GM21619 (cell line): Measurements from ENCODE around the gene AUTS2.

Experiments used
- ATAC-seq: cut with Tn5 transposase; IDR thresholded peaks from one replicate; pipeline ENCODE4 v1.9.1; 2021; ENCODE audit not compliant: unreplicated experiment

The AUTS2 gene

GRCh38 chr7:69714886-69715576 lies 116.8 kb downstream of the AUTS2 start:
- peak; percentile 72 for ATAC-seq

- no peak for ATAC-seq
Observed at GRCh38 chr7:69717221-69717620, 118.9 kb downstream of the AUTS2 start.

- no peak for ATAC-seq
Observed at GRCh38 chr7:69719717-69720116, 121.4 kb downstream of the AUTS2 start.

GRCh38 chr7:69722843-69723242 lies 124.6 kb downstream of the AUTS2 start:
- no peak for ATAC-seq

- ATAC-seq: no peak
Observed at GRCh38 chr7:69723663-69724062, 125.4 kb downstream of the AUTS2 start.

GRCh38 chr7:69728304-69728703 lies 130.0 kb downstream of the AUTS2 start:
- ATAC-seq: no peak

- ATAC-seq: no peak
Observed at GRCh38 chr7:69732203-69732602, 133.9 kb downstream of the AUTS2 start.

GRCh38 chr7:69735582-69735981 lies 137.3 kb downstream of the AUTS2 start:
- no peak for ATAC-seq

GRCh38 chr7:69736126-69736810 lies 138.0 kb downstream of the AUTS2 start:
- no peak for ATAC-seq

- peak; percentile 65 for ATAC-seq
Observed at GRCh38 chr7:69738396-69738951, 140.2 kb downstream of the AUTS2 start.

GRCh38 chr7:69739190-69739589 lies 140.9 kb downstream of the AUTS2 start:
- peak; percentile 70 for ATAC-seq

GRCh38 chr7:69739931-69740431 lies 141.7 kb downstream of the AUTS2 start:
- ATAC-seq: peak; percentile 41

- no peak for ATAC-seq
Observed at GRCh38 chr7:69742237-69742636, 144.0 kb downstream of the AUTS2 start.

GRCh38 chr7:69743436-69743835 lies 145.2 kb downstream of the AUTS2 start:
- ATAC-seq: no peak

GRCh38 chr7:69744026-69744425 lies 145.8 kb downstream of the AUTS2 start:
- ATAC-seq: no peak

- ATAC-seq: no peak
Observed at GRCh38 chr7:69746383-69746782, 148.1 kb downstream of the AUTS2 start.

GRCh38 chr7:69747144-69747543 lies 148.9 kb downstream of the AUTS2 start:
- ATAC-seq: no peak

GRCh38 chr7:69748530-69748929 lies 150.3 kb downstream of the AUTS2 start:
- no peak for ATAC-seq

- no peak for ATAC-seq
Observed at GRCh38 chr7:69749372-69749979, 151.2 kb downstream of the AUTS2 start.

- no peak for ATAC-seq
Observed at GRCh38 chr7:69749994-69750393, 151.7 kb downstream of the AUTS2 start.

- ATAC-seq: no peak
Observed at GRCh38 chr7:69751026-69751425, 152.8 kb downstream of the AUTS2 start.

- no peak for ATAC-seq
Observed at GRCh38 chr7:69753981-69754380, 155.7 kb downstream of the AUTS2 start.
